ENCODE results near the gene JAK2.

GRCh38 chr9:4980086-4980727 lies 4.9 kb upstream of the JAK2 start:
- TF ChIP-seq CTCF (optimal IDR thresholded peaks at IDR 0.05 in 1 of 3, IDR thresholded peaks at IDR 0.05 in 1 of 3, conservative IDR thresholded peaks at IDR 0.05 in 1 of 3; ENCODE audit: extremely low read depth in 1 of 3, insufficient read depth in 2 of 3, low read length in 3 of 3) (no peak), EZH2 (IDR thresholded peaks at IDR 0.05; ENCODE audit: low read length) (no peak)

Data from keratinocyte (primary cell).